Fibroblast of lung (primary cell): Measurements from ENCODE around the gene CD226. TPM values are rescaled to one million over a fixed set of nuclear protein-coding genes. Genes with fewer than 3 reads are reported as not detected.

ENCODE experiments used
- DNase-seq, 2 donors: peaks; one replicate each; pipeline versions ENCODE4 v3.0.0 to v3.0.0-alpha.2; 2010; ENCODE audit warnings: low read depth in 2 of 2
- H2AFZ ChIP-seq: 2 replicates; pipeline ENCODE4 v1.5.1; 2012; ENCODE audit warnings: low read length, control low read depth, inconsistent platforms
- H3K27ac ChIP-seq: 2 replicates; pipeline ENCODE4 v1.5.1; 2011; ENCODE audit warnings: low read length, control low read depth; ENCODE audit not compliant: insufficient read depth
- H3K27me3 ChIP-seq: 2 replicates; pipeline ENCODE4 v1.5.1; 2011; ENCODE audit warnings: mild to moderate bottlenecking, low read length; ENCODE audit not compliant: control insufficient read depth, insufficient read depth
- H3K36me3 ChIP-seq: 2 replicates; pipeline ENCODE4 v1.5.1; 2011; ENCODE audit warnings: low read length; ENCODE audit not compliant: control insufficient read depth, insufficient read depth
- H3K4me1 ChIP-seq: 2 replicates; pipeline ENCODE4 v1.5.1; 2011; ENCODE audit warnings: low read length; ENCODE audit not compliant: control insufficient read depth, insufficient read depth; ENCODE audit errors: extremely low read depth
- H3K4me2 ChIP-seq: 2 replicates; pipeline ENCODE4 v1.5.1; 2011; ENCODE audit warnings: low read length, control low read depth; ENCODE audit not compliant: insufficient read depth; ENCODE audit errors: extremely low read depth
- H3K4me3 ChIP-seq, 4 experiments: fragments of 200-600 bp in 1 of 4; sonication (generic) in 1 of 4; replicated peaks in 1 of 4; 2 replicates each; pipeline ENCODE4 v1.5.1; 2011 to 2016; ENCODE audit warnings: low read length in 4 of 4, low read depth in 3 of 4, mild to moderate bottlenecking in 3 of 4, control low read depth in 2 of 4, inconsistent platforms in 1 of 4, mixed read lengths in 1 of 4; ENCODE audit not compliant: insufficient read depth in 1 of 4; ENCODE audit errors: control extremely low read depth in 1 of 4
- H3K79me2 ChIP-seq: 2 replicates; pipeline ENCODE4 v1.5.1; 2012; ENCODE audit warnings: mild to moderate bottlenecking, low read length, inconsistent platforms; ENCODE audit not compliant: control insufficient read depth, insufficient read depth
- H3K9ac ChIP-seq: 2 replicates; pipeline ENCODE4 v1.5.1; 2011; ENCODE audit warnings: mild to moderate bottlenecking, low read length, control low read depth; ENCODE audit not compliant: insufficient read depth
- H3K9me3 ChIP-seq: 2 replicates; pipeline ENCODE4 v1.5.1; 2012; ENCODE audit warnings: low read depth, low read length; ENCODE audit not compliant: control insufficient read depth, insufficient read depth
- H4K20me1 ChIP-seq: 2 replicates; pipeline ENCODE4 v1.5.1; 2011; ENCODE audit warnings: low read length; ENCODE audit not compliant: control insufficient read depth, insufficient read depth; ENCODE audit errors: extremely low read depth
- EZH2 ChIP-seq: IDR thresholded peaks from 2 replicates; pipeline ENCODE4 v1.5.1; 2012; ENCODE audit warnings: low read length, control low read depth, mild to moderate bottlenecking; ENCODE audit errors: missing control alignments
- polyA plus RNA-seq, 2 donors: library from polyadenylated mRNA; depleted of rRNA in 1 of 2; stranded (reverse) in 1 of 2; unstranded in 1 of 2; fragments of >200 nt; gene quantifications; 2 replicates each; pipeline ENCODE4 v1.2.1, GENCODE V29; 2011 to 2012; ENCODE audit warnings: missing spikeins in 1 of 2
- total RNA-seq: library from RNA; depleted of rRNA; stranded (reverse); fragments of >200 nt; gene quantifications from 2 replicates; pipeline ENCODE4 v1.2.1, GENCODE V29; 2014
- TF ChIP-seq, protein P1 (sequence below), 2 donors: IDR thresholded peaks in 1 of 2; conservative IDR thresholded peaks in 1 of 2; 1 replicate in 1 of 2; 2 replicates in 1 of 2; pipeline ENCODE4 v1.5.1; 2011 to 2012; ENCODE audit warnings: low read length in 2 of 2, control low read depth in 1 of 2, inconsistent platforms in 1 of 2, low read depth in 1 of 2, mild to moderate bottlenecking in 1 of 2

CD226 gene
- total and polyA plus RNA-seq, 2 donors (not counting 1 experiment from before 2014, with no cell fraction given): 0.33 to 0.42 TPM

- H3K27me3 ChIP-seq: no peaks in the 10 kb centered on the region
- H3K9me3 ChIP-seq: no peaks in the 10 kb centered on the region
- H3K9ac ChIP-seq: no peak overlapping the region
- no peak overlapping the region for H3K4me3 ChIP-seq
- H3K79me2 ChIP-seq: no peaks in the 10 kb centered on the region
- DNase-seq: no peak
- H3K4me1 ChIP-seq: no peaks in the 10 kb centered on the region
- H2AFZ ChIP-seq: no peak overlapping the region
- H3K4me2 ChIP-seq: no peak overlapping the region
- H3K27ac ChIP-seq: no peak overlapping the region
- no peak for TF ChIP-seq EZH2
- TF ChIP-seq, protein P1, sequence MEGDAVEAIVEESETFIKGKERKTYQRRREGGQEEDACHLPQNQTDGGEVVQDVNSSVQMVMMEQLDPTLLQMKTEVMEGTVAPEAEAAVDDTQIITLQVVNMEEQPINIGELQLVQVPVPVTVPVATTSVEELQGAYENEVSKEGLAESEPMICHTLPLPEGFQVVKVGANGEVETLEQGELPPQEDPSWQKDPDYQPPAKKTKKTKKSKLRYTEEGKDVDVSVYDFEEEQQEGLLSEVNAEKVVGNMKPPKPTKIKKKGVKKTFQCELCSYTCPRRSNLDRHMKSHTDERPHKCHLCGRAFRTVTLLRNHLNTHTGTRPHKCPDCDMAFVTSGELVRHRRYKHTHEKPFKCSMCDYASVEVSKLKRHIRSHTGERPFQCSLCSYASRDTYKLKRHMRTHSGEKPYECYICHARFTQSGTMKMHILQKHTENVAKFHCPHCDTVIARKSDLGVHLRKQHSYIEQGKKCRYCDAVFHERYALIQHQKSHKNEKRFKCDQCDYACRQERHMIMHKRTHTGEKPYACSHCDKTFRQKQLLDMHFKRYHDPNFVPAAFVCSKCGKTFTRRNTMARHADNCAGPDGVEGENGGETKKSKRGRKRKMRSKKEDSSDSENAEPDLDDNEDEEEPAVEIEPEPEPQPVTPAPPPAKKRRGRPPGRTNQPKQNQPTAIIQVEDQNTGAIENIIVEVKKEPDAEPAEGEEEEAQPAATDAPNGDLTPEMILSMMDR (conservative IDR thresholded peaks at IDR 0.05 in 1 of 2, IDR thresholded peaks at IDR 0.05 in 1 of 2; ENCODE audit: low read depth in 1 of 2, low read length in 2 of 2): no peak
- H3K36me3 ChIP-seq: no peaks in the 10 kb centered on the region
- H4K20me1 ChIP-seq: no peaks in the 10 kb centered on the region
Observed at GRCh38 chr18:69885355-69885754, 62.3 kb downstream of the CD226 start.

GRCh38 chr18:69883781-69884180 is 63.9 kb downstream of the CD226 start:
- Histone ChIP-seq H3K4me1 (no peaks in the 10 kb centered on the region), H2AFZ (no peak overlapping the region), H3K9me3 (no peaks in the 10 kb centered on the region), H3K79me2 (no peaks in the 10 kb centered on the region), H3K36me3 (no peaks in the 10 kb centered on the region), H3K4me3 (no peak overlapping the region), H3K9ac (no peak overlapping the region), H3K4me2 (no peak overlapping the region), H3K27me3 (no peaks in the 10 kb centered on the region), H3K27ac (no peak overlapping the region), H4K20me1 (no peaks in the 10 kb centered on the region)
- DNase-seq: peak in 1 of 2 donors; percentile 2
- no peak for TF ChIP-seq EZH2

GRCh38 chr18:69882965-69883668 is 64.6 kb downstream of the CD226 start:
- Histone ChIP-seq H3K9ac (no peak overlapping the region), H3K27ac (no peak overlapping the region), H2AFZ (no peak overlapping the region), H3K4me3 (no peak overlapping the region), H3K79me2 (no peaks in the 10 kb centered on the region), H3K4me2 (no peak overlapping the region), H3K4me1 (no peaks in the 10 kb centered on the region), H4K20me1 (no peaks in the 10 kb centered on the region), H3K9me3 (no peaks in the 10 kb centered on the region), H3K27me3 (no peaks in the 10 kb centered on the region), H3K36me3 (no peaks in the 10 kb centered on the region)
- no peak for TF ChIP-seq EZH2
- TF ChIP-seq, protein P1 (conservative IDR thresholded peaks at IDR 0.05 in 1 of 2, IDR thresholded peaks at IDR 0.05 in 1 of 2; ENCODE audit: low read depth in 1 of 2, low read length in 2 of 2): no peak
- no peak for DNase-seq
